Measurements from ENCODE around the gene DNAH8.
"Not testable (repeated sequence)": the region's sequence is repeated elsewhere in the genome, so short reads cannot be mapped to it uniquely, and the experiment has no call there.

The DNAH8 gene

DNA sequence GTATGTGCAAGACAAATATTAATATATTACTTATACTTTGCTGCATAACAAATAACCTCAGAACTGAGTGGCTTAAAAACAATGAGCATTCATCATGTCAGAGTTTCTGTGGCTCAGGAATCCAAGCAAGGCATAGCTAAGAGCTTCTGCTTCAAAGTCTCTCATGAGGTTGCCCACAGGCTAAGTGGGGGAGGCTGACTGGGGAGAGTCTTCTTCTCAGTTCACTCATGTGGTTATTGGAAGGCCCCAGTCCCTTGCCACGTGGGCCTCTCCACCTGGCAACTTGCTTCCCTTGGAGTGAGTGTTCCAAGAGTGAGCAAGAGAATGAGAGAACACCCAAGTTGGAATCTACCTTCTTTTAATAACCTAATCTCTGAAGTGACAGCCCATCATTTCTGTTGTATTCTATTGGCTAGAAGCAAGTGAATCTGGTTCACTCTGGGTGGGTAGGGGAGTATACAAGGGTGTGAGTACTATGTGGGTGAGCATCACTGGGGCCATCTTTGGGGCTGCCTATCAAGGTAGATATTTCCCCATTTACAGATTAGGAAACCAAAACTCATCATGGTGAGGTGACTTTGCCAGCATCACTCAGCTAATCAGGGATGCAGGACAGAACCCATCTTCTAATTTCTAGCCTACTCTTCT, 36.0 kb downstream of the DNAH8 start:
- no peak for DNase-seq

GRCh38 chr6:38753707-38754106, 38.6 kb downstream of the DNAH8 start:
- DNase-seq: no peak

DNA sequence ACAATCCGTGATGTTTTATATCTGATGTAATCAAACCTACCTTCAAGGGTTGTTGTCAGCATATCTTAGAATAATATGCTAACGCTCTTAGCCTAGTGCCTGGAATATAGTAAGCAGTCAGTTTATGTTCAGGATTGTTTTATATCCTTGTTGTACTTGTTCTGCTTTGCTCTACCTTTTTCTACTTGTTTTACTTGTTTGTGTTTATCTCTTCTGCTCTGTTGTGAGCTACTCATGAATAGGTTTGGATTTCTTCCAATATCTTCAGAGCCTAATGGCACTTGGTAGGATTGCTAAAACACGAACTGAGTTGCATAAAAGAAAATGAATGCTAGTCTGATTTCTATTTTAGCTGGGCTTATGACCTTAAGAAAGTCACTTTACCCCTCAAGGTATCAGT, 40.1 kb downstream of the DNAH8 start:
- DNase-seq: no peak

- no peak for DNase-seq
Observed at GRCh38 chr6:38755874-38756273, 40.8 kb downstream of the DNAH8 start.

GRCh38 chr6:38760097-38760496, 45.0 kb downstream of the DNAH8 start:
- no peak for DNase-seq

DNA sequence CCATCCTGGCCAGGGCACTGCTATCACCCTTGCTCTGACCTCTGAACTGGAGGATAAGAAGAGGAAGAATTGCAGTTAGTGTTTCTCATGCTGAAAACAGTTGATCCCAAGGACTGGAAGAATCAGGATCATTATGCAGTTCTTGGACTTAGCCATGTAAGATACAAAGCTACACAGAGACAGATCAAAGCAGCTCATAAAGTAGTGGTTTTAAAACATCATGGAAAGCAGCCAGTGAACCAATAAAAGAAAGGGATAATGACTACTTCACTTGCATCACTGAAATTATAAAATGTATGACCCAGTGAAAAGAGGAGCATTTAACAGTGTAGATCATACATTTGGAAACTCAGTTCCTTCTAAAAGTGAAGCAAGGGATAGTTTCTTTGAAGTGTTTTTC, 47.7 kb downstream of the DNAH8 start:
- DNase-seq: no peak

- DNase-seq: no peak
Observed at GRCh38 chr6:38767560-38767959, 52.4 kb downstream of the DNAH8 start.

DNA sequence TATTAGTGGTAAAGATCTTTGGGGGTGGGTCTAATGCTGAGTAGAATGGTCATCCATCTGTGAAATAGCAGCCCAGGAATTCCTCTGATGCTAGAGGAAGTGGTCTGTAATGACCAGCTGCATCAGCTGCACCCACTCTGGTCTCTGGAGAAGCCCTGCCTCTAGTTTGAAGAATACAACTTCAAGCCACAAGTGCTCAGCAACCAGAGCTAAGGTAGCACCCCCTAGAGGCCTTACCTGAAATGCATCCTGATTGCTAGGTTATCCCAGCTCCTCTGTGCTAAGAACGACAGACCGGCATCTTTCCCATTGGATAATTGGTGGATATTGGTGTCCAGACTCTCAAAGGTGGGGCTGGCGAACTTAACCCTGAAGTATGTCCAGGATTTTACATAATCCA, 58.2 kb downstream of the DNAH8 start:
- DNase-seq: no peak

GRCh38 chr6:38774929-38775707, 60.0 kb downstream of the DNAH8 start:
- DNase-seq: no peak

- DNase-seq: no peak
Observed at GRCh38 chr6:38775870-38776269, 60.8 kb downstream of the DNAH8 start.

DNA sequence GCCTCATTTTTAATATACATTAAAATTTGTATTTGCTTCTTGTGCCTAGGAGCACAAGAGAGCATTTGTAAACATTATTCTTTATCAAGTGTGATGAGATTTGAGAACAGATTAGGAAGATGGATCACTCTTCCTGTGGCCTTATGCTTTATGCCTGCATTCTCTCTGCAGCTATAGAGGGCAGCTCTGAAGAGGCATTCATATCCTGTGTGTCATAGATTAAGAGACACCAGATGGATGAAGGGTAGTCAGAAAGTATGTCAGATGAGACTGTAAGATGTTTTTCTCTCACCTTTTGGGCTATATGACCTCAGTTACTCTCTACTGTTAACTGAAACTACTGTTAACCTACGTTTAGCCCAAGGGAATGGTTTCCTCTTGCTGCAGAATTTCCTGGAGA, 61.4 kb downstream of the DNAH8 start:
- DNase-seq: no peak

DNA sequence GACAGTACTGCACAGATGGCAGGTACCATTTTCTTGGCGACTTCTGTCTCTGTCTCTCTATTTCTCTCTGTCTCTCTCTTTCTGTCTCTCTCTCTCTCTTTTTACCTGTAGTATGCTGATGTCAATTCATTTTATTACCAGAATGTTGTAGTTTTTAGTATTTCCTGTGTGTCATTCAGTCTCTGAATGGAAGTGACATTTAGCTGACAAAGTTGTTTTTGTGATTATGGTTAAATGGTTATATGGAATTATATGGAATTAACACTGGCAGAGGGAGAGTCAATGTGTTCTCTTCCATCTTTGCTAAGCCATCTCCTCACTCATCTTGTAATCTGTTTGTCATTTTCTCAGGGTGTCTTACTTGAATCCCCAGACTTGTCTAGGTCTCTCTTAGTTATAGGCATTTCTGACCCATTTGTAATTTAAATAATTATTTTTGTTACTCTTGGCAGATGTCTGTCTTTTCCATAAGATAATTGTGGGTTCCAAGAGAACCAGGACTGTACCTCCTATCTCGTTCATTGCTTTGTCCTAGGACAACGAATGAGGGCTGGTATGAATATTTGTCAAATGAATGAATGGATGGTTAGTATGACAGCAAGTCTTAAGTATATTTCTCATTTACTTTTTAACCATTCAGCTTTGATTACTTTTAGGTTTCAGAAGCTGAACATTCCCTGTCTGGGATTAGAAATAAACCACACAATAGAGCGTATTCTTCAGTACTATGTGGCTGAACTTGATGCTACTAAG, 64.4 kb downstream of the DNAH8 start:
- no peak for DNase-seq

DNA sequence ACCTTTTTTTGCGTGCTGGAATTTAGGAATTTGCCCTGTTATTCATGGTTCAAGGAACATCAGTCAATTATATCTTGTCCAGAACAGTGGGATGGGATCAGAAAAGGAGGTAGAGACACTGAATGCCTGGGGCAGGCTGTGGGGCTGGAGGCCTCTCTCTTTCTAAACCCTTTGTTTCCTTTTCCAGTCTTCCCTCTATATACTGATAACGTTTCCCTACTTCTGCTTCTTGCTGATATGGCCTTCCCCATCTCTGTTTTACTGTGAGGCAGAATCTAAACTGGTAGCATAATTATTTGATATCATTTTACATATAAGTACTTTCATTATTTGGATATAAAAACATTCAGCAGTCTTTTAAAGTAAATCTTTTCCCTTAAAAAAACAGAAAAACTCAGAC, 67.5 kb downstream of the DNAH8 start:
- DNase-seq: no peak

DNA sequence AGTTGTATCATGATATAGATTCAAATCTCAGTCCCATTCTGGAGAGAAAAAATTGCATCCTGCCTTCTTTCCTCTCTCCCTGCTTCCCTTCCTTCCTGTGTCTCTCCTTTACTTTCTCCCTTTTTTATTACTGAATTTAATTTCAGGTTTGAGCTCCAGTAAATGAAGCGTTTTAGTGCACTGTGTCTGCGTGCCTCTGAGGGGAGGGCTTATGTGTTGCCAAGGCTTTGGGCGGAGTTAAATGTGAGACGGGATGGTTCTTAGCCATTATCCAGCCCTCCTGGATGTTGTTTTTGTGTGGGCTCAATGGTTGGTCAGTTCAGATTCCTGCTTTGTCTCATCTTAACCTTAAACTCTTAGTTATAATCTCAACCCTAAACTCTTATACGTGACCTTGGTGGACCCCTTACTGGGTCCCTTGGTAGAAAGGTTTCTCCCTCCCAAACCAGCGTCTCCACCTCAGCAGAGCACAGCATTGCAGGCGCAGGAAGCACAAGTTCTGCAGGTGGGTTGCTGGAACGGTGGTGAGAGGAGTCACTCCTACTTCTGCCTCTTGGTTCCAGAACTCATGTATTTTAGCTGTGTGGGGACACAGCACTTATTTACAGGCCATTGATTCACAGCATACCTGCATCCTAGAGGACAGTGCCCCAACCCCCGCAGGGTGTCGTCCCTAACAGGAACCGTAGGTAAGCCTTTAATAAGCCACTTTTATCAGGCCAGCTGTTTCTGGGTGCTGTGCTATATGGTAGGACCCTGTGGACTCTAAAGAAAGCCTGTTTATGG, 68.5 kb downstream of the DNAH8 start:
- no peak for DNase-seq

- DNase-seq: no peak
Observed at GRCh38 chr6:38784506-38785235, 69.6 kb downstream of the DNAH8 start.

GRCh38 chr6:38786486-38786885, 71.4 kb downstream of the DNAH8 start:
- no peak for DNase-seq

GRCh38 chr6:38789256-38789655, 74.1 kb downstream of the DNAH8 start:
- no peak for DNase-seq

DNA sequence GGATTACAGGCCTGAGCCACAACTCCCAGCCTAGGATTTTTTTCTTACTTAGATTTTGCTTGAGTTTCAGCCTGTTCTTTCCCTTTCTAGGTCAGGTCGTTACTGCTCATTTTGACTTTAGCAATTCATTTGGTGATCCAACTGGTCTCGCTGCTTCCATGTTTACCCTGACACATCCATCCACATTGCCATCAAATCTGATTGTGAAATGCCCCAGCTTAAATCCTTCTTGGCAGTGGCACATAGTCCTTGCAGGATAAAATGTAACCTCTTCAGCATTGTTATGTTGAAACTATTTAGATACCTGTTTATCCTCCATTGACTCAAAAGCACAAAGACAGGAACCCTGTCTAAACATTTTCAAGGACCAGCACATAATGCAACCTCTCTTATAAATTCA, 77.2 kb downstream of the DNAH8 start:
- DNase-seq: no peak

- DNase-seq: no peak
Observed at GRCh38 chr6:38794682-38795081, 79.6 kb downstream of the DNAH8 start.

DNA sequence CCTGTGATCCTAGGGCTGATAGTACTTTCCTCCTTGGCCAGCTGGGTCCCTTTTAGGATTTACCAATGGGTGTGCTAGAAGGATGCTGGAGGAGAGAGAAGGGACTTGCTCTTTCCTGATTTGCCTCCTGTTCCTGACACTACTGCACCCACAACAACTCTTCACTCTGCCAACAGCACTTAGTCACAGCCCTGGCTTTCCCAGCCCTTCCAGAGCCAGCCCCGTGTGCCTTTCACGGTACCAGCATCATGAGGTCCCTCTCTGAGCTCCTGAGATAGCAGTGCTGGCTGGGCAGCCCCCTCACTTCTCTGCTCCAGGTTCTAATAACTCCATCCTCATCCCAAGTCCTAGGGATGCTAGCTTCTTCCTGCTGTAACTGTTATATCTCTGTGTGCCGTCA, 80.9 kb downstream of the DNAH8 start:
- DNase-seq: no peak

DNA sequence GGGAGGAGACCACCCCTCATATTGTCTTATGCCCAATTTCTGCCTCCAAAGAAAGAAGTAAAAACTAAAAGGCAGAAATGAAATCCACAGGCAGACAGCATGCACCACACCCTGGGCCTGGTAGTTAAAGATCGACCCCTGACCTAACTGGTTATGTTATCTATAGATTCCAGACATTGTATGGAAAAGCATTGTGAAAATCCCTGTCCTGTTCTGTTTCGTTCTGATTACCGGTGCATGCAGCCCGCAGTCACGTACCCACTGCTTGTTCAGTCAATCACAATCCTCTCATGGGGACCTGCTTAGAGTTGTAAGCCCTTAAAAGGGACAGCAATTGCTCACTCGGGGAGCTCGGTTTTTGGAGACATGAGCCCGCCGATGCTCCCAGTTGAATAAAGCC, 81.3 kb downstream of the DNAH8 start:
- not testable (repeated sequence) for DNase-seq

GRCh38 chr6:38796850-38797249, 81.7 kb downstream of the DNAH8 start:
- DNase-seq: no peak
